Endothelial cell of umbilical vein (primary cell): ENCODE measurements around the gene PHC2. TPM values are rescaled to one million over a fixed set of nuclear protein-coding genes. Genes with fewer than 3 reads are reported as not detected.

ENCODE experiments used
- BruUV-seq: library from RNA; stranded (reverse); fragments of 400-500 nt; replicated peaks from 2 replicates; lab custom pipeline; 2021; lab: Mats Ljungman, UMichigan
- CTCF ChIA-PET: fragments of 300-600, 350-600 bp; sonication (Branson Sonifier 250); formaldehyde crosslinking; loops from one replicate; lab custom pipeline; 2021; ENCODE audit warnings: antibody characterized with exemption, inconsistent platforms; lab: Charles Lee
- POLR2A ChIA-PET: fragments of 300-600, 350-600 bp; sonication (Branson Sonifier 250); formaldehyde crosslinking; loops from one replicate; lab custom pipeline; 2021; ENCODE audit warnings: antibody characterized with exemption, inconsistent platforms; lab: Charles Lee
- DNase-seq: peaks from one replicate; pipeline ENCODE4 v3.0.0-alpha.2; 2011; ENCODE audit warnings: low read depth, low spot score
- FAIRE-seq: peaks from 2 replicates; lab custom pipeline; 2011; peaks lifted over from hg19 to GRCh38; lab: Jason Lieb, UNC
- H2AFZ ChIP-seq: 2 replicates; pipeline ENCODE4 v1.6.0; 2012; ENCODE audit warnings: low read depth, low read length, control low read depth, inconsistent platforms
- H3K27ac ChIP-seq: 2 replicates; pipeline ENCODE4 v1.5.1; 2011; ENCODE audit warnings: low read depth, mild to moderate bottlenecking, control low read depth, low read length, moderate library complexity; ENCODE audit not compliant: insufficient read depth
- H3K27me3 ChIP-seq, 2 experiments: 2 replicates each; pipeline versions ENCODE4 v1.6.0 to v1.6.1; 2011; ENCODE audit warnings: low read length in 2 of 2, mixed read lengths in 1 of 2; ENCODE audit not compliant: control insufficient read depth in 2 of 2, insufficient read depth in 2 of 2
- H3K36me3 ChIP-seq, 2 experiments: 2 replicates in 1 of 2; 3 replicates in 1 of 2; pipeline ENCODE4 v1.5.1; 2011; ENCODE audit warnings: low read length in 2 of 2, mild to moderate bottlenecking in 1 of 2, moderate library complexity in 1 of 2; ENCODE audit not compliant: control insufficient read depth in 2 of 2, insufficient read depth in 2 of 2; ENCODE audit errors: extremely low read depth in 1 of 2
- H3K4me1 ChIP-seq: 3 replicates; pipeline ENCODE4 v1.5.1; 2011; ENCODE audit warnings: mild to moderate bottlenecking, low read length; ENCODE audit not compliant: control insufficient read depth, insufficient read depth; ENCODE audit errors: extremely low read depth
- H3K4me2 ChIP-seq: 2 replicates; pipeline ENCODE4 v1.6.1; 2011; ENCODE audit warnings: low read length, control low read depth, mixed read lengths; ENCODE audit not compliant: insufficient read depth
- H3K4me3 ChIP-seq, 3 experiments: fragments of 200-600 bp in 1 of 3; sonication (generic), shearing (Covaris generic) in 1 of 3; replicated peaks in 1 of 3; 2 replicates each; pipeline ENCODE4 v1.5.1; 2011 to 2016; ENCODE audit warnings: control low read depth in 3 of 3, low read length in 3 of 3, mild to moderate bottlenecking in 2 of 3, inconsistent platforms in 1 of 3, low read depth in 1 of 3, moderate library complexity in 1 of 3; ENCODE audit not compliant: insufficient read depth in 1 of 3
- H3K79me2 ChIP-seq: 2 replicates; pipeline ENCODE4 v1.6.0; 2012; ENCODE audit warnings: low read length, inconsistent platforms; ENCODE audit not compliant: control insufficient read depth, insufficient read depth
- H3K9ac ChIP-seq: replicated peaks from 2 replicates; pipeline ENCODE3; 2011; ENCODE audit warnings: low read length, control low read depth; ENCODE audit not compliant: insufficient read depth; ENCODE audit errors: extremely low read depth
- H3K9me1 ChIP-seq: replicated peaks from 3 replicates; pipeline ENCODE4 v1.6.0; 2011; ENCODE audit warnings: mild to moderate bottlenecking, low read length; ENCODE audit not compliant: control insufficient read depth, insufficient read depth; ENCODE audit errors: extremely low read depth
- H3K9me3 ChIP-seq: replicated peaks from 2 replicates; pipeline ENCODE4 v1.5.1; 2012; ENCODE audit warnings: low read length, inconsistent platforms; ENCODE audit not compliant: control insufficient read depth, insufficient read depth
- H4K20me1 ChIP-seq: replicated peaks from 2 replicates; pipeline ENCODE3; 2011; ENCODE audit warnings: mild to moderate bottlenecking, low read length; ENCODE audit not compliant: control insufficient read depth, insufficient read depth; ENCODE audit errors: extremely low read depth
- EZH2 ChIP-seq: IDR thresholded peaks from 2 replicates; pipeline ENCODE4 v1.6.1; 2012; ENCODE audit warnings: borderline replicate concordance, low read depth, mild to moderate bottlenecking, moderate library complexity, low read length, inconsistent platforms; ENCODE audit not compliant: severe bottlenecking
- FOS ChIP-seq: IDR thresholded peaks from 2 replicates; pipeline ENCODE4 v1.6.1; 2011; ENCODE audit warnings: mild to moderate bottlenecking, low read length, moderate library complexity, borderline replicate concordance; ENCODE audit not compliant: insufficient read depth
- GATA2 ChIP-seq: IDR thresholded peaks from 2 replicates; pipeline ENCODE4 v1.7.0; 2011; ENCODE audit warnings: low read depth, mild to moderate bottlenecking, moderate library complexity, mixed read lengths, low read length; ENCODE audit not compliant: insufficient read length, insufficient read depth
- JUN ChIP-seq: IDR thresholded peaks from 2 replicates; pipeline ENCODE4 v1.6.1; 2011; ENCODE audit warnings: borderline replicate concordance, low read depth; ENCODE audit not compliant: insufficient read length, insufficient read depth
- MYC ChIP-seq: IDR thresholded peaks from one replicate; pipeline ENCODE4 v1.6.1; 2011; ENCODE audit warnings: mild to moderate bottlenecking, low read depth, low read length
- POLR2A ChIP-seq: IDR thresholded peaks from 2 replicates; pipeline ENCODE4 v1.6.1; 2012; ENCODE audit warnings: low read depth, mild to moderate bottlenecking, control low read depth, low read length
- POLR2AphosphoS5 ChIP-seq: IDR thresholded peaks from 2 replicates; pipeline ENCODE4 v1.6.1; 2012; ENCODE audit warnings: low read depth, mild to moderate bottlenecking, control low read depth, low read length, moderate library complexity; ENCODE audit not compliant: insufficient read depth
- dilution Hi-C: fragments of 300-500 bp; cut with MboI; formaldehyde crosslinking; loops from one replicate; pipeline ENCODE4 v1.15.0; 2019; ENCODE audit warnings: low sequenced_read_pairs; ENCODE audit not compliant: extremely low pct_ligation_motif_present
- intact Hi-C: fragments of 100-400 bp; cut with micrococcal nuclease; formaldehyde crosslinking; loops from one replicate; pipeline ENCODE4 v1.10.0; 2022
- polyA plus RNA-seq, 4 experiments: library from polyadenylated mRNA; depleted of rRNA in 3 of 4; stranded (reverse) in 3 of 4; unstranded in 1 of 4; fragments of >200 nt; gene quantifications; 2 replicates each; pipeline versions ENCODE4 v1.2.1 to v1.2.3, GENCODE V29; 2011 to 2012; ENCODE audit warnings: missing spikeins in 1 of 4
- total RNA-seq: library from RNA; stranded (reverse); gene quantifications from 2 replicates; pipeline ENCODE4 v1.2.3, GENCODE V29; 2021
- TF ChIP-seq, protein P1 (sequence below): IDR thresholded peaks from 2 replicates; pipeline ENCODE4 v1.6.1; 2011; ENCODE audit not compliant: insufficient read depth, insufficient read length
- TF ChIP-seq, protein P2 (sequence below), 2 donors: IDR thresholded peaks; 1 replicate in 1 of 2; 2 replicates in 1 of 2; pipeline ENCODE4 v1.5.1; 2011; ENCODE audit warnings: low read length in 2 of 2, mild to moderate bottlenecking in 2 of 2, moderate library complexity in 2 of 2, control low read depth in 1 of 2, inconsistent platforms in 1 of 2, low read depth in 1 of 2; ENCODE audit not compliant: insufficient read depth in 1 of 2; ENCODE audit errors: extremely low read depth in 1 of 2

The PHC2 gene
- total and polyA plus RNA-seq, 2 donors (not counting 3 experiments of a cell fraction or from before 2014, with no cell fraction given), result 65.6 to 79.0 TPM

DNA sequence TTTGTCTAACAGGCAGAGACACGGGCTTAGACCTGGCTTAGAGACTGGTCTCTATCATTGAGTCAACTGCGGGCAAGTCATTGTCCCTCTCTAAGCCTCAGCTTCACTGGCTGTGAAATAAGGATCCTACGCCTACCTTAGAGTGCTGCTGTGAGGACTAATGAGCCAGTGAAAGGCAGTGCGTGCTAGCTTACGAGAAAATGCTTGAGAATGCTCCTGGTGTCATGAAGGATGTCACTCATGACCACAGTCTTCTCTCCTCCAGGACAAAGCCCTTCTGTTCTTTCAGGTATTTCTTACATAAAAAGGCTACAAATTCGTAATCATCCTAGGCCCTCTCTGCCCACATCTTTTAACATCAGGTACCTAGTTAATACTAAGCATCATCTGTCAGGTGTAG, 93.5 kb downstream of the PHC2 start:
- DNase-seq (no peak), FAIRE-seq (no peak)
- Histone ChIP-seq H3K27ac (no peak overlapping the region), H3K4me2 (no peak overlapping the region), H3K4me3 (no peak overlapping the region), H3K9ac (no peak overlapping the region), H3K4me1 (peaks cover 58% of the 10 kb centered on the region), H3K79me2 (peaks cover 96% of the 10 kb centered on the region), H2AFZ (no peak overlapping the region), H3K9me3 (no peaks in the 10 kb centered on the region), H3K27me3 (no peaks in the 10 kb centered on the region), H4K20me1 (peaks cover 6% of the 10 kb centered on the region), H3K9me1 (no peaks in the 10 kb centered on the region), H3K36me3 (peaks cover 4 to 8% of the 10 kb centered on the region in 2 experiments)
- TF ChIP-seq JUN, result no peak
- no peak for TF ChIP-seq GATA2
- TF ChIP-seq MYC, result no peak
- TF ChIP-seq, protein P1, sequence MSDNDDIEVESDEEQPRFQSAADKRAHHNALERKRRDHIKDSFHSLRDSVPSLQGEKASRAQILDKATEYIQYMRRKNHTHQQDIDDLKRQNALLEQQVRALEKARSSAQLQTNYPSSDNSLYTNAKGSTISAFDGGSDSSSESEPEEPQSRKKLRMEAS, result no peak
- no peak for TF ChIP-seq FOS
- TF ChIP-seq POLR2AphosphoS5, result no peak
- TF ChIP-seq, protein P2, sequence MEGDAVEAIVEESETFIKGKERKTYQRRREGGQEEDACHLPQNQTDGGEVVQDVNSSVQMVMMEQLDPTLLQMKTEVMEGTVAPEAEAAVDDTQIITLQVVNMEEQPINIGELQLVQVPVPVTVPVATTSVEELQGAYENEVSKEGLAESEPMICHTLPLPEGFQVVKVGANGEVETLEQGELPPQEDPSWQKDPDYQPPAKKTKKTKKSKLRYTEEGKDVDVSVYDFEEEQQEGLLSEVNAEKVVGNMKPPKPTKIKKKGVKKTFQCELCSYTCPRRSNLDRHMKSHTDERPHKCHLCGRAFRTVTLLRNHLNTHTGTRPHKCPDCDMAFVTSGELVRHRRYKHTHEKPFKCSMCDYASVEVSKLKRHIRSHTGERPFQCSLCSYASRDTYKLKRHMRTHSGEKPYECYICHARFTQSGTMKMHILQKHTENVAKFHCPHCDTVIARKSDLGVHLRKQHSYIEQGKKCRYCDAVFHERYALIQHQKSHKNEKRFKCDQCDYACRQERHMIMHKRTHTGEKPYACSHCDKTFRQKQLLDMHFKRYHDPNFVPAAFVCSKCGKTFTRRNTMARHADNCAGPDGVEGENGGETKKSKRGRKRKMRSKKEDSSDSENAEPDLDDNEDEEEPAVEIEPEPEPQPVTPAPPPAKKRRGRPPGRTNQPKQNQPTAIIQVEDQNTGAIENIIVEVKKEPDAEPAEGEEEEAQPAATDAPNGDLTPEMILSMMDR (IDR thresholded peaks at IDR 0.05; ENCODE audit: extremely low read depth in 1 of 2, insufficient read depth in 1 of 2, low read depth in 1 of 2, low read length in 2 of 2), result no peak
- no peak for TF ChIP-seq EZH2
- no peak for TF ChIP-seq POLR2A
- dilution Hi-C loops, result no loop called here
- BruUV-seq, result no TSS peak
- POLR2A ChIA-PET, result no interaction called here
- intact Hi-C loops, result no loop called here
- CTCF ChIA-PET, result interaction anchor here (1.4 to 2.7 kb wide), 4 partner anchors 9 to 42 kb away, joined by 3 to 15 read pairs (median 6); no protein-coding TSS in a partner anchor
